GM12873 (cell line): Measurements from ENCODE around the gene CDK11A.

Experiments
- TF ChIP-seq, protein P1 (sequence below): IDR thresholded peaks from 2 replicates; pipeline ENCODE4 v1.5.1; 2012; ENCODE audit warnings: low read depth, mild to moderate bottlenecking, moderate library complexity, low read length, control low read depth; ENCODE audit not compliant: insufficient read depth; ENCODE audit errors: missing control alignments

Gene CDK11A

DNA sequence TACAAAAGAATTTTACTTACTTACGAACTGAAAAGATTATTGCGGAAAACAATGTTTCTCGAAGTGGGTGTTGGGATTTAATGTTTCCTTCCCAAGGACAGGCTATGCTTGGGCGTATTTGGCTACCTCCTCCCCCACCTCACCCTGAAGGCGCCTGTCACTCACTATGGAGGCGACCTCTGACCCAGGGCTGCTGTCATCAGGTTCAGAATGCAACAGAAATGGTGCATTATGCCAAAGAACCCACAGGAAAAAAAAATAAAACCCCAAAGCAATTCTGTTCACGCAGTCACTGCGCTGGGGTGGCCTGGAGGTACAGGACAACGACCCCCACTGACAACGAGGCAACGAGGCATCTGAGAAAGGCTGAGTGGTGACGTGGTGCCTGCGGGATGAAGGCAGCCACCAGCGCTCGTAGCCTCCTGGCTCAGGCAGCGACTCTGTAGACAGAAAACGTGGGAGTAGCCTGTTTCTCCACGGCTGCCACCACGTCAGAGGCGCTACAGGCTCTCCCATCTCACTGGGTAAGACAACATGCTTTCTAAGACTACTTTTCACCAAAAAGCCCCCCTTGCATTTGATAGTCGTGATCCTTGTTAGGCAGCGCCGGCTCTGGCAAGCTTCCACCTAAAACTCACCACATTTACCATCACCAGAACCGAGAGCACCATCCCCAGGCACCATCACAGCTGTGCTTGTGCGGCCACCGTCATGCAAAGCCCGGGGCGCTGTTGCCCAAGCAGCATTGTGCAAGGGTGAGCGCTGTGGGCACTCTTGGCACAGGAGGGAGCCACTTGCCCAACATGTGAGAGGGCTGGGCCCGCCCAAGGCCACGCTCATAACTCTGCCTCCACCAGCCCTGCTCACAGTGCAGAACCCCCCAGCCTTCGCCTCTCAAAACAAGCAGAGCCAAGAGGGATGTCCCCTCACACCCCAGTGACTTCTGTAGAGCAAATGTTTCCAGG, 39.8 kb upstream of the CDK11A start:
- TF ChIP-seq, protein P1, sequence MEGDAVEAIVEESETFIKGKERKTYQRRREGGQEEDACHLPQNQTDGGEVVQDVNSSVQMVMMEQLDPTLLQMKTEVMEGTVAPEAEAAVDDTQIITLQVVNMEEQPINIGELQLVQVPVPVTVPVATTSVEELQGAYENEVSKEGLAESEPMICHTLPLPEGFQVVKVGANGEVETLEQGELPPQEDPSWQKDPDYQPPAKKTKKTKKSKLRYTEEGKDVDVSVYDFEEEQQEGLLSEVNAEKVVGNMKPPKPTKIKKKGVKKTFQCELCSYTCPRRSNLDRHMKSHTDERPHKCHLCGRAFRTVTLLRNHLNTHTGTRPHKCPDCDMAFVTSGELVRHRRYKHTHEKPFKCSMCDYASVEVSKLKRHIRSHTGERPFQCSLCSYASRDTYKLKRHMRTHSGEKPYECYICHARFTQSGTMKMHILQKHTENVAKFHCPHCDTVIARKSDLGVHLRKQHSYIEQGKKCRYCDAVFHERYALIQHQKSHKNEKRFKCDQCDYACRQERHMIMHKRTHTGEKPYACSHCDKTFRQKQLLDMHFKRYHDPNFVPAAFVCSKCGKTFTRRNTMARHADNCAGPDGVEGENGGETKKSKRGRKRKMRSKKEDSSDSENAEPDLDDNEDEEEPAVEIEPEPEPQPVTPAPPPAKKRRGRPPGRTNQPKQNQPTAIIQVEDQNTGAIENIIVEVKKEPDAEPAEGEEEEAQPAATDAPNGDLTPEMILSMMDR = peak; percentile 4

DNA sequence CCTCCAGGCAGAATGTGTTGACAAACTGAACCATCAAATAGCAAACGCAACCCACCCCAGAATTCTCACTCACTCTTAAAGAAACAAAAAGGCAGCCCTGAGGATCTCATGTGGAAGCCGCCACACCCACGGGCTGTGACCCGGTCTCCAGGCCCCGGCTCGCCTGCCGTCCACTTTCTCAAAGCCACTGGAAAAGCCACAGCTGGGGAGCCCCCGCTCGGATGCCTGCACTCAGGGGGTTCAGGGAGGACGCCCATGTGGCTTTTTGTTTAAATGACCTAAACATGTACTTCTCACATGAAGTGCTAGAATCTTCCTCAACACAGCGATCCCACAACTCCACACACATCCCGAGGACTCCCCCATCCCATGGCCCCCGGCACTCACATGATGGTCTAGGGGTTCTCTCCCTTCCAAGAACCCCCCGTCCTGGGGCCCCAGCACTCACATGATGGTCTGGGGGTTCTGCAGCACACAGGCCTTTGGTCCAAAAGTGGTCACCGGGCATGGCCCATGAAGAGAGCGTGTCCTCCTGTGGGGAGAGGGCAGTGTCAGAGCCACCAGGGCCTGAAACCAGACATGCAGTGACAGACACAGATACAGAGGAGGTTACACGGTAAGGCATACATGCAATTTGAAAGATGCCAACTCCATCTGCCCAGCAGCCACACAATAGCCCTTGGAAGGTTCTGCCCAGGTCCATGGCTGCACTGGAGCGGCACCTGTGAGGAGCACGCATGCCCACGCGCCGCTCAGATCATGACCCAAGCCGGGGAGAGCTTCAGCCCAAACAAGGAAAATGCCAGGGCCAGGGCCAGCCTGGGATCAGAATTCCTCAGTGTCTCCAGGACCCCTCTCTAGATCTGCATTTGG, 37.6 kb upstream of the CDK11A start:
- TF ChIP-seq, protein P1 = no peak

DNA sequence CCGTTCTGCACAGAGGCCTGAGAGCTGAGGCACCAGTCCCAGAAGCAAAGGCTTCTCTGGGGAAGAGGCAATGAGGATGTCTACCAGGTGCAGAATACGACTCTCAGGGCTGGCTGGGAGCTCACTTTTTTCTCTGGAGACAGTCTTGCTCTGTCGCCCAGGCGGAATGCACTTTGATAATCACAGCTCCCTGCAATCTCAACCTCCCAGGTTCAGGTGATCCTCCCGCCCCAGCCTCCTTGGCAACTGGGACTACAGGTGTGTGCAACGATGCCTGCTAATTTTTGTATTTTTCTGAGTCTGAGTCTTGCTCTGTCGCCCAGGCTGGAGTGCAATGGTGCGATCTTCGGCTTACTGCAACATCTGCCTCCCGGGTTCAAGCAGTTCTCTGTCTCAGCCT, 36.6 kb upstream of the CDK11A start:
- TF ChIP-seq, protein P1 = no peak

DNA sequence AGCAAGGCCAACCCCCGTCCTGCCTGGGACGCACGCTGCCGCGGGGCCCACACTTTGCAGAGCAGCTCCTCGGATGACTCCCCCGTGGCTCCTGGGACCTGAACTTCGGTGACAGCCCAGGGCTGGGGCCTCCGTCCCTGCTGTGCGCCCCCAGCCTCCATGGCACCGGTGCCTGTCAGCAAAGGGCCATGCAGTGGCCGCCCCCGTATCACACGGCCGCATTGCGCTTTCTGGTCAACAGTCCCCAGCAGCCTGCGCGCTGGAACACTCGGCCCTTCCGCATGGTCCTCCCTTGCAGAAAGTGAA, 36.1 kb upstream of the CDK11A start:
- TF ChIP-seq, protein P1 = no peak

DNA sequence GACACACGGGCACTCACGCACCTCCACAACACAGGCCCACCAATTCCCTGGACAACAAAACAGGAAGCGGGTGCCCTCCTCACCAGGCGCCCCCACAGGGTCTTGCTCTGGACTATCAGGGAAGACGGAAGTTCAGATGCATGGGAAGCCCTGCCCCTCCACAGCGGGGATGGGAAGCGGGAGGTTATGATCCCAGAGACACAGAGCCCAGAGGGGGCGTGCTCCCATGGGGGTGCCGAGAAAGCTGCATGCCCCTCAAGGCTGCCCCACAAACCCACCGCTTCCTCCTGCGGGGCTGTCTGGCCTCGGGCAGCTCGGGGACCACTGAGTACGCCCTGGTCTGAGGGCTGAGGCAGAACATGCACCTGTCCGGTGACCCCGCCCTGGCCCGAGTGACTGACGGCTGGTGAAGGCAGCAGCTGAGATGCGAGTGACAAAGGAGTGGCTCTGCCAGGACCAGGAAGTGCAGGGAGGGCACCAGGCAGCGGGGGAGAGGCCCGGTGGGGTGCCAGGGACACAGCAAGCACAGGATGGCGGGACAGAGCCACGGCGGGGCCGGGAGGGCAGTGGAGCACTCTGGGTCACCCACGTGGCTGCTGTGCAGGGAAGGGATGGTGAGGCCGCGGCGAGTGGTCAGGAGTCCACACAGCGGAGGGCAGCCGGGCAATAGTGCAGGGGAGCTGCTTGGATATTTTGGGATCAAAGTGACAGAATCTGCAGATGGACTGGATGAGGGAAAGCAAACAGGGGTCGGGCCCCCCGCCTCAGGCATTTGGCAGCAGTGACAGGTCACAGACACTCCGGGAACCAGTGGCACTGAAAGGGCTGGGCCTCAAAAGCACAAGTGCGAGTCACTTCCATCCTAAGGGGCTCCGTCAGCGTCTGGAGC, 35.5 kb upstream of the CDK11A start:
- TF ChIP-seq, protein P1 = no peak

DNA sequence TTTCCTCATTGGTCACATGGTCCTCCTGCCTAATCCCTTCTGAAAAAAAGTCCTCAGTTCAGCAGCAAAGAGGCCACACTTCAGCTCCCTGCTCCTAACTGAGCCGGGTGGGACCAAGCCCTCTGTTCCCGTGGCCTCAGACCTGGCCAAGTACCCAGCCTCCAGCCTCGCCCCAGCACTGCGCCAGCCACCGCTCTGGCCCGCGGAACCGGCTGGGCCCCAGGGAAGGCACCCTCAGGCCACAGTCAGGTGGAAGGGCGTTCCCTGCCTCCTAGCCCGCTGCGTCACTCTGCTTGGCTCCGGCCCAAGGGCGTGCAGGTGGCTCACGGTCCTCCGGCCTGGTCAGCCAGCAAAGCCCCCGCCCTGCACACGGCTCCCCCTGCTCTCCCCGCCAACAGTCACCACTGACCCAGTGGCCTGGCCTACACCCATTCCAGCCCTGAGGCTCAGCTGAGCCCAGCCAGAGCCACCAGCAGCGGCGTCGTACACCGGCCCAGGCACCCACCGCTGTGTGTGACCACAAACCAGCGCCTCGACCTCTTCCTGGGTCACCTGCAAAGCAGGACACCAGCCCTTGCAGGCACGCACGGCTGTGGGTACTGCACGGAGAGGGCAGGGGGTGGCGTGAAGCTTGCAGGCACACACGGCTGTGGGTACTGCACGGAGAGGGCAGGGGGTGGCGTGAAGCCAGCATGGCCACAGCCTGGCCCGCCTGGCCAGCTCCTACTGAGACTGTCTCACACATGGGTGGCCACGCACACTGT, 34.7 kb upstream of the CDK11A start:
- TF ChIP-seq, protein P1 = no peak
